HG03280 (cell line): Measurements from ENCODE around the gene CBR3.
"Not testable (repeated sequence)": the region's sequence is repeated elsewhere in the genome, so short reads cannot be mapped to it uniquely, and the experiment has no call there.

Experiments
- ATAC-seq: cut with Tn5 transposase; IDR thresholded peaks from one replicate; pipeline ENCODE4 v1.9.1; 2021; ENCODE audit warnings: mild to moderate bottlenecking, moderate library complexity; ENCODE audit not compliant: unreplicated experiment

CBR3 gene

GRCh38 chr21:36134803-36135390 is at the start of gene CBR3:
CBR3 (plus strand) TSS chr21:36135079; CDS start chr21:36135193, 114 bp downstream.
- no peak for ATAC-seq

GRCh38 chr21:36087362-36088138 is 47.3 kb upstream of the CBR3 start:
- ATAC-seq: no peak

GRCh38 chr21:36089946-36090345 is 44.9 kb upstream of the CBR3 start:
- ATAC-seq: no peak

GRCh38 chr21:36092681-36093080 is 42.2 kb upstream of the CBR3 start:
- no peak for ATAC-seq

- ATAC-seq: no peak
These were observed 41.4 kb upstream of the CBR3 start for GRCh38 chr21:36093512-36093911.

GRCh38 chr21:36096398-36097290 is 38.2 kb upstream of the CBR3 start:
- ATAC-seq: no peak

GRCh38 chr21:36097427-36098181 is 37.3 kb upstream of the CBR3 start:
- no peak for ATAC-seq

- ATAC-seq: no peak
These were observed 36.7 kb upstream of the CBR3 start for GRCh38 chr21:36098182-36098532.

GRCh38 chr21:36099000-36099399 is 35.9 kb upstream of the CBR3 start:
- ATAC-seq: no peak

- ATAC-seq: not testable (repeated sequence)
These were observed 35.1 kb upstream of the CBR3 start for GRCh38 chr21:36099695-36100211.

GRCh38 chr21:36100971-36101641 is 33.8 kb upstream of the CBR3 start:
- ATAC-seq: no peak

GRCh38 chr21:36103434-36103833 is 31.4 kb upstream of the CBR3 start:
- no peak for ATAC-seq

GRCh38 chr21:36104317-36105300 is 30.3 kb upstream of the CBR3 start:
- no peak for ATAC-seq

GRCh38 chr21:36105327-36105842 is 29.5 kb upstream of the CBR3 start:
- ATAC-seq: no peak

- no peak for ATAC-seq
These were observed 25.0 kb upstream of the CBR3 start for GRCh38 chr21:36109868-36110267.

GRCh38 chr21:36111238-36111637 is 23.6 kb upstream of the CBR3 start:
- ATAC-seq: no peak

GRCh38 chr21:36113647-36114428 is 21.0 kb upstream of the CBR3 start:
- ATAC-seq: no peak

GRCh38 chr21:36115138-36115730 is 19.6 kb upstream of the CBR3 start:
- ATAC-seq: no peak
